Prostate gland (tissue), 2 donors: ENCODE results near the gene FAM53B. TPM values are rescaled to one million over a fixed set of nuclear protein-coding genes. Genes with fewer than 3 reads are reported as not detected.

Experiments
- DNase-seq: peaks from one replicate; pipeline ENCODE4 v3.0.0-alpha.2; 2019; ENCODE audit warnings: low spot score
- H3K27ac ChIP-seq, 2 donors: fragments of 200-600 bp; sonication (generic); 2 replicates each; pipeline ENCODE4 v1.5.1; 2017 to 2019
- H3K27me3 ChIP-seq: fragments of 200-600 bp; sonication (generic); replicated peaks from 2 replicates; pipeline ENCODE4 v1.5.1; 2019; ENCODE audit not compliant: insufficient read depth
- H3K36me3 ChIP-seq, 2 donors: fragments of 200-600 bp; sonication (generic); 1 replicate in 1 of 2; 2 replicates in 1 of 2; pipeline versions ENCODE4 v1.5.1 to v1.8.1; 2017 to 2019
- H3K4me1 ChIP-seq: fragments of 200-600 bp; sonication (generic); replicated peaks from 2 replicates; pipeline ENCODE4 v1.5.1; 2019
- H3K4me3 ChIP-seq, 2 donors: fragments of 200-600 bp; sonication (generic); 2 replicates each; pipeline ENCODE4 v1.5.1; 2017 to 2019
- H3K9me3 ChIP-seq: fragments of 200-600 bp; sonication (generic); 2 replicates; pipeline ENCODE4 v1.5.1; 2017
- POLR2A ChIP-seq: fragments of 450-650 bp; IDR thresholded peaks from one replicate; pipeline ENCODE4 v1.6.1; 2016; ENCODE audit warnings: antibody characterized with exemption, mild to moderate bottlenecking
- POLR2AphosphoS5 ChIP-seq: sonication (generic); formaldehyde crosslinking; IDR thresholded peaks from one replicate; pipeline ENCODE4 v1.6.1; 2017; ENCODE audit warnings: antibody characterized with exemption
- WGBS: methylation state at CpG from one replicate; pipeline ENCODE4 v1.1.5; 2018; 5-methylcytosine and 5-hydroxymethylcytosine counted together
- intact Hi-C: fragments of 100-400 bp; cut with DNase I; formaldehyde crosslinking; loops from one replicate; pipeline ENCODE4 v1.14.2; 2022
- total RNA-seq, 2 donors: library from RNA; depleted of rRNA; stranded (reverse); fragments of >200 nt; gene quantifications; one replicate each; pipeline ENCODE4 v1.1.0, GENCODE V29; 2016
- TF ChIP-seq, protein P1 (sequence below), 4 experiments: fragments of 200-600 bp in 2 of 4; fragments of 450-650 bp in 2 of 4; sonication (generic) in 2 of 4; IDR thresholded peaks; 1 replicate in 3 of 4; 2 replicates in 1 of 4; pipeline ENCODE4 v1.5.1; 2016 to 2019; ENCODE audit warnings: antibody characterized with exemption in 4 of 4, mild to moderate bottlenecking in 2 of 4, moderate library complexity in 2 of 4

The FAM53B gene
- total RNA-seq, 2 donors from 2014 or later: 28.9 to 101 TPM

DNA sequence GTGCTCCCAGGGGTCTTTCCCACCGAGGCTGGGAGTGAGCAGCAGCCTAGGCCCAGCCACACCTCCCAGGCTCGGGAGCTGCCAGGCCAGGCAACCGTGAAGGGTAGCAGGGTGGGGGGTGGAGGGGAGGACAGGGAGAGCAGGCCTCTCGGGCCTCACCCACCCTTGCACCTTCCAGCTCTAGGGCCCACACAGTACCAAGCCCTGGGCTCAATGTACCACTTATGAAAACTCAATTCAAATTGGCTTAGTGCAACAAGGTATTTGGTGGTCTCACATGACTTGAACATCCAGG lies 127.4 kb downstream of the FAM53B start:
- Histone ChIP-seq H3K4me1 (peaks cover 5% of the 10 kb centered on the region), H3K27ac (no peak overlapping the region), H3K36me3 (no peaks in the 10 kb centered on the region), H3K4me3 (no peak overlapping the region), H3K27me3 (no peaks in the 10 kb centered on the region), H3K9me3 (no peaks in the 10 kb centered on the region)
- no peak for DNase-seq
- 68% methylated on average over 4 of the region's 4 CpGs for WGBS
- TF ChIP-seq POLR2AphosphoS5 (no peak), POLR2A (no peak)
- TF ChIP-seq, protein P1, sequence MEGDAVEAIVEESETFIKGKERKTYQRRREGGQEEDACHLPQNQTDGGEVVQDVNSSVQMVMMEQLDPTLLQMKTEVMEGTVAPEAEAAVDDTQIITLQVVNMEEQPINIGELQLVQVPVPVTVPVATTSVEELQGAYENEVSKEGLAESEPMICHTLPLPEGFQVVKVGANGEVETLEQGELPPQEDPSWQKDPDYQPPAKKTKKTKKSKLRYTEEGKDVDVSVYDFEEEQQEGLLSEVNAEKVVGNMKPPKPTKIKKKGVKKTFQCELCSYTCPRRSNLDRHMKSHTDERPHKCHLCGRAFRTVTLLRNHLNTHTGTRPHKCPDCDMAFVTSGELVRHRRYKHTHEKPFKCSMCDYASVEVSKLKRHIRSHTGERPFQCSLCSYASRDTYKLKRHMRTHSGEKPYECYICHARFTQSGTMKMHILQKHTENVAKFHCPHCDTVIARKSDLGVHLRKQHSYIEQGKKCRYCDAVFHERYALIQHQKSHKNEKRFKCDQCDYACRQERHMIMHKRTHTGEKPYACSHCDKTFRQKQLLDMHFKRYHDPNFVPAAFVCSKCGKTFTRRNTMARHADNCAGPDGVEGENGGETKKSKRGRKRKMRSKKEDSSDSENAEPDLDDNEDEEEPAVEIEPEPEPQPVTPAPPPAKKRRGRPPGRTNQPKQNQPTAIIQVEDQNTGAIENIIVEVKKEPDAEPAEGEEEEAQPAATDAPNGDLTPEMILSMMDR (IDR thresholded peaks at IDR 0.05): no peak
- intact Hi-C loops: no loop called here

DNA sequence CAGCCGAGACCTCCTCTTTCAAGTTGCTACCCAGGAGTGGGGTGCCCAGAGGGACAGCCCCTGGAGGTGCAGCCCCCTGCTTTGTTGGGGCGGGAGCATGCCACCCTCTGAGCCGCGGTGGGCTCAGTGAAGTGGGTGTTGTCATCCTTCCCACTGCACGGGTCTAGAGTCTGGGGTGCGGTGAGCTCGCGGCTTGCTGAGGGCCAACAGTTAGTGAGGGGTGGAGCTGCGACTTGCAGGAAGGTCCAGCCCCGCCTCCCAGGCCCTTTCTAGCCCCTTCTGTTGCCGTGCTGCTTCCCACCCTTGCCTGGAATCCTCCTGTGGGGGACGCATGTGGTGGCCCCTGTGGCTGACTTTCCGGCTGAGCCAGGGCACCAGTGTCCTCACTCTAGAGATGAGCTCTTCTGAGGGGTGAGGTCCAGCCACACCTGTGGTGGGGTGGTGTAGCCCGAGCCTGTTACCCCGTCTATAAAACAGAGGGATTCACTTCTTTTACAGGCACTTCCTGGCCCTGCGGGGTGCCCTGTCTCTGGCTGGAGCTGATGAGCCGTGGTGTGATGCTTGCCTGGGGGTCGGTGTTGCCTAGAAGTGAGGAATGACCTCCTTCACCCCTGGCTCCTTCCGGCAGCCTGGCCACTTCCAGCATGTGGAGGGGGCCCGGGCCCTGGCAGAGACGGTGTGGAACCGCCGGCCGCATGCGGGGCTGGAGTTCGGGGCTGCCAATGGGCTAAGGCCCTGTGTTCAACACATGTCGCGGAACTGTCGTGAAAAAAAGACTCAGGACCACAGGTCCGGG lies 127.9 kb downstream of the FAM53B start:
- no peaks in the 10 kb centered on the region for H3K27me3 ChIP-seq
- DNase-seq: no peak
- H3K4me1 ChIP-seq: peaks cover 5% of the 10 kb centered on the region
- H3K4me3 ChIP-seq: no peak overlapping the region
- H3K9me3 ChIP-seq: no peaks in the 10 kb centered on the region
- WGBS: 86% methylated on average over 30 of the region's 30 CpGs
- intact Hi-C loops: no loop called here
- no peaks in the 10 kb centered on the region for H3K36me3 ChIP-seq
- H3K27ac ChIP-seq: no peak overlapping the region
- no peak for TF ChIP-seq POLR2A
- TF ChIP-seq POLR2AphosphoS5: no peak
- TF ChIP-seq, protein P1 (IDR thresholded peaks at IDR 0.05): no peak

DNA sequence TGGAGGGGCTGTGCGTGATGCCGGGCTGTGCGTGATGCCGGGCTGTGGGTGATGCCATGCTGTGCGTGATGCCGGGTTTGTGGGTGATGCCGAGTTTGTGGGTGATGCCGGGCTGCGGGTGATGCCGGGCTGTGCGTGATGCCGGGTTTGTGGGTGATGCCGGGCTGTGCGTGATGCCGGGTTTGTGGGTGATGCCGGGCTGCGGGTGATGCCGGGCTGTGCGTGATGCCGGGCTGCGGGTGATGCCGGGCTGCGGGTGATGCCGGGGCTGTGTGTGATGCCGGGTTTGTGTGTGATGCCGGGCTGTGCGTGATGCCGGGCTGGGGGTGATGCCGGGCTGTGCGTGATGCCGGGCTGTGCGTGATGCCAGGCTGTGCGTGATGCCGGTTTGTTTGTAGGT lies 128.9 kb downstream of the FAM53B start:
- no peak for DNase-seq
- H3K9me3 ChIP-seq: no peaks in the 10 kb centered on the region
- WGBS: 94% methylated on average over 23 of the region's 34 CpGs
- no peak overlapping the region for H3K27ac ChIP-seq
- H3K36me3 ChIP-seq: no peaks in the 10 kb centered on the region
- peaks cover 5% of the 10 kb centered on the region for H3K4me1 ChIP-seq
- no peaks in the 10 kb centered on the region for H3K27me3 ChIP-seq
- intact Hi-C loops: no loop called here
- TF ChIP-seq POLR2AphosphoS5 (no peak), POLR2A (no peak)
- TF ChIP-seq, protein P1 (IDR thresholded peaks at IDR 0.05): no peak
- H3K4me3 ChIP-seq: no peak overlapping the region

DNA sequence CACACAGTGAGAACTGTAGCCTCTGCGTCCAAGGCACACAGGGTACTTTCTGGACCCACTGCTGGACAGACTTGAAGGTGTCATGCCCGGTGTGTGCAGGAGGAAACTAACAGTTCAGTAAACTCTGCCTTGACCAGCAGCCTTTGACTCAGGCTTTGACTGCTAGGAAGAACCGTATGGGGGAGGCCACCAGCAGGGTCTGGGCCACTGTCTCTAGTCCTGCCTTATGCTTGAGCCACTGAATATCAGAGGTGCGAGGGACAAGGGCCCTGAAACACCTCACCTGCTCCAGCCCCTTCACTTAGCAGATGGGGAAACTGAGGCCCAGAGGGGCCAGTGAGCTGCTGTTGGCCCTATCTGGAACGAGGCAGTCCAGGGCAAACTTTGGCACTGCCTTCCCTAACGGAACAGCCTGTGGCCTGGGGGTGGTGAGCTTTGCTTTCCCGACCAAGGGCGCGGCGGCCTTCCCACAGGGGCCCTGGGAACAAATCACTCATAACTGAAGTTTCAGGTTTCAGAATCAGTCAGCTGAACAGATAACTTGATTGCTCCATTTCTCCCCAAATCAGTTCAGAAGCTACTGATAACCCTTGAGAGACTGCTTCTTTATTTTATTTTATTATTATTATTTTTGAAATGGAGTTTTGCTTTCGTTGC lies 130.0 kb downstream of the FAM53B start:
- Histone ChIP-seq H3K4me1 (peaks cover 5% of the 10 kb centered on the region), H3K9me3 (no peaks in the 10 kb centered on the region), H3K4me3 (no peak overlapping the region), H3K36me3 (no peaks in the 10 kb centered on the region), H3K27ac (no peak overlapping the region), H3K27me3 (no peaks in the 10 kb centered on the region)
- TF ChIP-seq POLR2AphosphoS5: no peak
- TF ChIP-seq, protein P1 (IDR thresholded peaks at IDR 0.05): no peak
- TF ChIP-seq POLR2A: no peak
- no peak for DNase-seq
- intact Hi-C loops: no loop called here
- 79% methylated on average over 11 of the region's 11 CpGs for WGBS
